Measurements from ENCODE around the gene AKAP11.

GRCh38 chr13:42277618-42278276 lies 5.8 kb downstream of the AKAP11 start:
- TF ChIP-seq CTCF (IDR thresholded peaks at IDR 0.05; ENCODE audit: poor library complexity) (no peak), EZH2 (IDR thresholded peaks at IDR 0.05; ENCODE audit: borderline replicate concordance) (no peak)
